Measurements from ENCODE around the gene SAFB.
A peak's percentile ranks its signal among the peaks of the same experiment; 100 is the strongest.

The SAFB gene

DNA sequence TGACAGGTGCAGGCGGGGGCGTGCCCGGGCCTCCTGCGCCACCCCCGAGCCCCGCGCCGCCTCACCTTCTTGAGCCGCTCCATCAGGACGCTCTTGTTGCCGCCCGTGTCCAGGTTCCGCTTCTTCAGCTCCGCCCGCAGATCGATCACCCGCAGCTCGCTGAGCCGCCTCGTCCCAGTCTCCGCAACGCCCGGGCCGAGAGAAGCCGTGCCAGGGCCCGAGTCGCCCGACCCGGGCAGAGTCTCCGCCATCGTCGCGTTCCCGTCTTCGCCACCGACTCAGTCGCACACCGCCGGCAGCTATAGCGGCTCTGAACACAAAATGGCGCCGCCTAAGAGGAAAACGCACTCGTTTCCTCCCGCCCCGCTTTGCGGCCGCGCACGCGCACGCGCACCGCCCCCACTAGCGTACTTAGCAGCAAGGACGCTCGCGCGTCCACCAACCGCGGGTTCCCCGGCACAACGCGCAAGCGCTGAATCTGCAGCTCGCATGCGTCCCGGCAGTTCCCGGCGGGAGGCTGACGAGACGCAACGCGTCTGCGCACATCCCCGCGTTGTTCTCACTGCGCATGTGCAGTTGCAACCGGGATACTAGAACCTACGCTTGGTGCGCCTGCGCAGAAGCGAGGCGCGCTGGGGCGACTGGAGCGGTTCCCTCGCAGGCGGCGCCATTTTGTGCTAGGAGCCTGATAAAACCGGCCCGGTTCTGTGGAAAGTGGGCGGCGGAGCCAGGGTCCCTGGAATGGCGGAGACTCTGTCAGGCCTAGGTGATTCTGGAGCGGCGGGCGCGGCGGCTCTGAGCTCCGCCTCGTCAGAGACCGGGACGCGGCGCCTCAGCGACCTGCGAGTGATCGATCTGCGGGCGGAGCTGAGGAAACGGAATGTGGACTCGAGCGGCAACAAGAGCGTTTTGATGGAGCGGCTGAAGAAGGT is at the start of gene SAFB, which contains the start of gene SAFB2:
SAFB (plus strand) TSS at position 619 of the 932 bp plus-strand sequence; CDS start at position 742, 123 bp downstream.
SAFB2 (minus strand) TSS at position 312 of the 932 bp plus-strand sequence; CDS start at position 251, 61 bp downstream.
- peak; percentile 100 for DNase-seq (ENCODE audit: low read depth)

DNA sequence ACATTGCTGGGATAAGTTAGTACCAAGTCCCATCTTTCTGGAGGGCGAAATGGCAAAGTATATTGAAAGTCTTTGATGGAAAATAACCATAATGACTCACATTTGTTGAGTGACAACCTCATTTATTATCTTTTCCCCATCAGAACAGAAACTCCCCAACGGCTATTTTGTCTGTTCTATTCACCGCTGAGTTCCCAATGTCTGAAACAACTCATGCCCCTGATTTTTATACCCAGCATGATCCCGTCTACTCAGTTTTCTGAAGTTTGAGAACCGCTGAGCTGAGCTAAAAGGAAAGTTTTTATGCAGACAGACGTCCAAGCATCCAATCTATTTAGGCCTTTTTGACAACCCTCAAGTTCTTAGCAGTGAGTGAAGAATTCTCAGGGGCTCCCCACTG is 47.3 kb upstream of the SAFB start:
- no peak for DNase-seq (ENCODE audit: low read depth)

DNA sequence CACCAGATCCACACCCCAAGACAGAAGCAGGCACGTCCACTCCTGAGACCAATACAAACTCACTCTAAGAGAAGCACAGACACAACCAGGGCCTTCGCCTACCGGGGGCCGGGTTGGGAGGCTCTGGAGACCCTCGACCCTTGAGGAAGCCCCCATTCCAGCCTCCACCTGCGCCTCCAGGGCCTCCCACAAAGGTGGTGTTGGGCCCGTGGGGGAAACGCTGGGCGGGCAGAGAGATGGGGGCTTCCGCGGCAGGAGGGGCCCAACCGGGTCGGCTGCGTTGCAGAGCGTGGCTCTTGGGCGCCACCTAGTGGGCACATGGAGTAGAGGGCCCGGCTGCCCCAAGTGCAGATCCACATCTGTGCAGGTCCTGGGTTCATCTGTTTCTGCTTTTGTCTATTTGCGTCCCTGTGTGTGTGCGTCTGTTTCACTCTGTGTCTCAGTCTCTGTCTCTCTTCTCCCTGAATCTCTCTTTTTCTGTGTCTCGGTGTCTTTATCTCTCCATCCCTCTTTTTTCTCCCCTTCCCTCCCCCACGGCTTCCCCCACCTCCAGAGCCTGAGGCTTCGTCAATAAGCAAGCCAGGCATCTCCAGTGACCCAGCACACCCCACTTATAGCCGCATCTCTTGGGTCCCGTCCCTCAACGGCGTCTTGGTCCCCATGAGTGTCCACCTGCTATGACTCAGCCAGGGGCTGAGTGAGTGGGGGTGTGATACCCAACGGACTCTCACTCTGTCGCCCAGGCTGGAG is 44.6 kb upstream of the SAFB start:
- DNase-seq (ENCODE audit: low read depth): peak; percentile 58

DNA sequence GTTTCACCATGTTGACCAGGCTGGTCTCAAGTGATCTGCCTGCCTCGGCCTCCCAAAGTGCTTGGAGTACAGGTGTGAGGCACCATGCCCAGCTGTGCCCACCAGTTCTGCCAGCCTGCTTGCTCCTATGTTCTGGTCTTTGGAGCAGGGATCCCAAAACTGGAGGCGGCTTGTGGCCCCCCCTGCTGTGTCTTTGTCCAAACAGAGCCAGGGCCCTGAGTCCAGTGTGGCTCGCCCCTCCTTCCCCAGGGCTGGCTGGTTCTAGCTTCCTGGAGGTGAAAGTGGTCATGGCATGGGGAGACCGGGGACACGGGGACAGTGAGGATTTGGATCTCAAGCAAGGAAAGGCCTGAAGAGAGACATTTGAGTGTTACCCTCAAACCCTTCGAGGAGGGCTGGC is 43.6 kb upstream of the SAFB start:
- DNase-seq (ENCODE audit: low read depth): no peak

DNA sequence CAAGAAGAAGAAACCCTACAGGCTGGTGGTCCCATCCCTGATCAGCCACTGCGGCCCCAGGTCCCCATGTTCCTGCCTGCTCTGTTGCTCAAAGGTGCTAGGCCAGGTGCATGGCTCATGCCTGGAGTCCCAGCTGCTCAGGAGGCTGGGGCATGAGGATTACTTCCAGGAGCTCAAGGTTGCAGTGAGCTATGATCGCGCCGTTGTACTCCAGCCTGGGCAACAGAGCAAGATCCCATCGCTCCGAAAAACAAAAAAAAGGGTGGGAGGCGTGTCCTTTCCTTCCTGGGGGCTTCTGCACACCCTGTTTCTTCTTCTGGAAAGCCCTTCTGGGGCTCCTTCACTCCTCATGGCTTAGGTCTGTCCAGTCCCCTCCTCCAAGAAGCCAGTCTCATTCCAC is 43.2 kb upstream of the SAFB start:
- no peak for DNase-seq (ENCODE audit: low read depth)

DNA sequence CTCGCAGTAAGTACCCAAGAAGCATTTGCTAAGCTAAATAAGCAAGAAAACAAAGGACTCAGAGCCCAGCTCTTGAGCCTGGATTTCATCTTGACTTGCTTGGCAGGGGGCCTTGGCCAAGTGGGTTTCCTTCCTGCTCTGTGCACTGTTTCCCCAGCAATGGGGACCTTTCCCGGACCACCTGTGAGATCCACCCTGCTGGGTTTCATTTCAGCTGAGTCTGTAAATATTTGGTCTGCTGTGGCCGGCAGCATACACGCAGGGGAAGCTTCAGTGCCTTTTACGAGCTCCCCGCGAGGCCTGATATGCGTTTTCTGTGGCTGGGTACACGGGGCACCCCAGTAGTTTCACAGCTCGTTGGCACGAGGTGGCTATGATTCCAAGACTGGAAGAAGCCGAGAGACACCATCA is 42.7 kb upstream of the SAFB start:
- DNase-seq (ENCODE audit: low read depth): no peak

DNA sequence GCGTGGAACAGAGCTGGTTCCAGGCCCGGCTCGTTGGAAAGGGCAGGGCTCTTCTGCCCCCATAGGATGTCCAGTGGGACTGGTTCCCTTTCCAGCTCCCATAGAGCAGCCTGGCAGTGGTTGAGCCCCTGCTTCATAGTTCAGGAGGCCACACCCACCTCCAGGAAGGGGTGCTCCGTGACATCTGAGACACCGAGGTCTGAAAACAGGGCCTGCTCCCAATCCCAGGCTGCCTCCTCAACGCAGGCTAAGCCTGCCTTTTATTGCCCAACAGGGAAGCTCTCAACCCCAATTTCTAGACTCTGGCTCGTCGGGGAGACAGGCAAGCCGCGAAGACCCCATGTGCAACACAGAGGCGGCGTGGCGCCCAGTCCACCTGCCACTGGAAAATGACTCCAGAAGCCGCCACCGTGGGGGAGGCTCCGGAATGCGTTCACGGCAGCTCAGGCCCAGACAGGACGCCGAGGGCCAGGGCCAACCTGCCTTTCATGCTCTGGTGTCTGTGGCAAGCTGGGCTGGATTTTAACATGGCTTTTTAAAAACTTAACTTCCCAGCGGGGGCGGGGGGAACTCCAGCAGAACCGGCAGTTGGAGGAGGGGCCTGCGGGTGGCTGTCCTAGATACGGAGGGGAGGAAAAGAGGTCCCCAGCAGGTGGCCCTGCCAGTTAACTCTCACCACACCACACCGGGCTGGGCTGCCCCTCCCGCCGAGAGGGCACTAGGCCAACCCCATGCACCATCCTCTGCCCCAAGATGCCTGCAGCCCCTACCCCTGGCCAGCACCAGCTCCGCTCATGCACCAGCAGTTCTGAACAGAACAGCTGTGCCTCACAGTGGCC is 37.2 kb upstream of the SAFB start:
- DNase-seq (ENCODE audit: low read depth): peak; percentile 34

DNA sequence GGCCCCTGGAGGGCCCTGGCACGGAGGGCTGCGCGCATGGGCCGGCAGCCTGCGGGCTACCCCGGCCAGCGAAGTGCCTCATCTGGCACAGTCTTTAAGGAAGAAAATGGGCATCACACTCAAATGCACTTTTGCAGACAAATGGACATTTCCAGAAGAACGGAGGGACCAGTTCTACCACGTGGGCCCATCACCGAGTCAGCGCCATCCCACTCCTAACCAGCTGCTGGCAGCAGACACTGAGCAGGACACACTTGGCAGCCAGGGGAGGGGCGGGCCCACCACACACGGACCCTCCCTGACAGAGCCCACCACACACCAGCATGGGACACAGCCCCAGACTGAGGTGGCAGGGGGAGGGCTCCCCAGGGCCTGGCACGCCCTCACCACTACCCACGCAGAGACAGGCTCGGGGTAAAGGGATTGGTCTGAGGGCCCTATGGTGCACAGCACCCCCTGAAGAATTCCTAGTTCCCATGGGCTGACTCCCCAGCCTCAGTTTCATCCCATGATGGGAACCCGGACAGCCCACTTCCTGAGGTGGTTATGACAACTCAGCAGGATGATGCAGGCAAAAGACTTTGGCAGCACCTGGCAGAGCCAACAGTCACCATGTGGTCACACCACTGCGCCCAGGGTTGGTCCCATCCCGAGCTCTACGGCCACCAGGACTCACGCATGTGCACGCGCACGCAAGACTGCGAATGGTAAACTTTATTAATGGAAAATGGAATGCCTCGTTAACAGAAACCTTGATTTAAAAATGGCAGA is 36.4 kb upstream of the SAFB start:
- no peak for DNase-seq (ENCODE audit: low read depth)

DNA sequence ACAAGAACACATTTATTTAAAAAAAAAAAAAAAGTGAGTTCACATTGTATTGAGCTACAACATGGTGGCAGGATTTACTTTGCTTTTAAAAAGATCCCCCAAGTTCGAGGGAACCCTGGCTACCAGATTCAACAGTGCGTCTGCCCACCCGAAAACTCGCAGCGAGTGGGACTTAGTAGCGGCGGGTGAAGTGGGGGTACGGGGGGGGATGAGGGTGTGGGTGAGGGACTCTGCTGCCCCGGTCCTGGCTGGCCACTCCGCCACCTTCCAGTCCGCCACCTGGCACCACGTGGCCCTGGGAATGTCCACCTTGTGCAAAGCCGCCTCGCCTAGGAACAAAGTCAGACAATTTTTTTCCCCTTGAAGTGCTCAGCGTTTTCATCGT is 35.8 kb upstream of the SAFB start:
- no peak for DNase-seq (ENCODE audit: low read depth)

DNA sequence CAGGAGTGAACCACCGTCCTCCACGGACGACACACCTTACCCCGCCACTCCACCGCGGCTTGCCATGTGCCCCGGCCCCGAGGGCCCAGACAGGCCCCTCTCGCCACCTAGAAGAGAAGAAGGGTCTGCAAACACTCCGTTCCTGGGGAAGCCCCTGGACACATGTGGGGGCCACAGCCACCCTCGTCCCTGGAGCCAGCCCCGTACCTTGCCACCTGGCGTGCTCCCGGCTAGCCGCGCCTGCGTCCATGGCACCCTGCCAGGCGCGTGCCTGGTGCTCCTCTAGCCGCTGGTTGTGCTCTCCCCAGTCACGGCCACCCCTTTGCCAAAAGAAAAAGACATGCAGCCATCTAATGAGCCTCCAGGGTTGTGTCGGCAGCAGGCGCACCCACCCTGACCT is 35.2 kb upstream of the SAFB start:
- DNase-seq (ENCODE audit: low read depth): no peak

DNA sequence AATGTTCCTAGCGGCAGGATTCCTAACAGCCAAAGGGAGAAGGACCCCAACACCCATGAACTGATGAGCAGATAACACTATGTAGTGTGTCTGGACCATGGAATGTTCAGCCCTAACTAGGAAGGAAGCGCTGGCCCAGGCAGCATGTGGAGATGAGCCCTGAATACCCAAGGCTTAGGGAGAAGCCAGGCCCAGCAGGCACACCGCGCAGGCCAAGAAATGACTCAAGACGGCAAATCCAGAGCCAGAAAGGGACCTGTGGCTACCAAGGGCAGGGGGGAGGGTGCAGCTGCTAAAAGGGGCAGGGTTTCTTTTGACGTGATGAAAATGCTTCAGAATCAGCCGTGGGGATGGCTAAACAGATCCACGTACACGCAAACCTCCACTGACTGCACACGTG is 34.4 kb upstream of the SAFB start:
- no peak for DNase-seq (ENCODE audit: low read depth)

DNA sequence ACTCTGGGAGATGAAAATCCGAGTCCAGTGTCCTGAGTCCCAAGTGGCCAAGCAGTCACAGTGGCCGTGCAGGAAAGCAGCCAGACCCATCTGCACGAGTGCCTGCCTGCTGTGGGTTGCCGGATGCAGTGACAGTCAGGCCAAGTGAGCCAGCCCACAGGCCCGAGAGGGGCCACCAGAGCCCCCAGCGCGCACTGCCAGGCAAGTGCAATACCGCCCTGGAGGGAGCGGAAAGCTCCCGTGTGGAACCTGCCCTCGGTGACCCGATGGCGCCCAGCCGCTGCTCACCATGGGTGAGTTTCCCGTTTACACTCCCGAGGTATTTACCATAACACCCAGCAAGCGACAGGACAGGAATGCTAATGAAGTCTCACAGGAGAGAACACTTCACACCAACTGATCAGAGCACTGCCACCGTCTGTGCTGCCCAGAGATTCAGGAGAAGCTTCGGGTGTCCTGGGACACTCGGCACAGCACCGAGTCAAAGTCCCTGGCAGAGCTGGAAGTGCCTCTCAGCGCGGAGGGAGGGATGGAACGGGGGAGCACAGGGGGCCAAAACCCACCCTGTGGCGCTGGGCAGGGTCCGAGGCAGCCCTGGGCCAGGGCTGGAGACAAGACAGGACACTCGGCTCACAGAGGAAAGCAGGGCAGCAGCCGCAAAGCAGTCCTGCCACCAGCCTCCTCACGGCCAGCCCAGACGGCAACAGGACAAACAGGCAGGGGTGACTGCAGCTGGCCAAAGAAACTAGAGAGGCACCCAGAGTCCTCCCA is 33.8 kb upstream of the SAFB start:
- no peak for DNase-seq (ENCODE audit: low read depth)

DNA sequence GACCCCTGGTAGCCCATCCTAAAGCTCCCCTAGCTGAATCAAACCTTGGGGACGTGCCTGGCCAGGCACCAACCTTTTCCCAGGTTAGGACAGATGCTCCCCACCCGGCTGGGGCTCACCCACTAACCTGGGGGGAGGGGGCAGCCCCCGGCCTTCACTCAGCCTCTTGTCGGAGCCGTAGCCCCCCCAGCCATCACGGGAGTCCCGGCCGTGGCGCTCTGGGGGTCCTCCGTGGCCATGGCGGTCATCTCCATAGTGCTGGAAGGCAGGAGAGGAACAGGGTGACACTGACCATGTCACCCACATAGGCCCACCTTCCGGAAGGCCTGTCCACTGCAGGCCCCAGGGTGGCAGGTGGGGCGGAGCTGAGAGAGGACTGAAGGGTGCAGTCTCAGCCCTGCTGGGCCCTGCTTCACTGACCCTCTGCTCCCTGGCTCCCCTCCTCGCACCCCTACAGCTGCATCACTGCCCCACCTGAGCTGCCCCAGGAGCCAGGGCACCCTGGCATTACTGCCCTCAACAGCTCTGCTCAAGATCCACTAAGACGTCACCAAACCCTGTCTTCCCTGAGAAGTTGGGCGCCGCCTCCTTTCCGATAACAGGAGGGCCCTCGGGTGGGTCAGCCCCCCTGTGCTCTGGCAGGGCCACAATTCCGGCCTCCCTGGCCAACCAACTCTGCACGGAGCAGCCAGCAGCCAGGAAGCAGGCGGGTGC is 32.6 kb upstream of the SAFB start:
- no peak for DNase-seq (ENCODE audit: low read depth)

DNA sequence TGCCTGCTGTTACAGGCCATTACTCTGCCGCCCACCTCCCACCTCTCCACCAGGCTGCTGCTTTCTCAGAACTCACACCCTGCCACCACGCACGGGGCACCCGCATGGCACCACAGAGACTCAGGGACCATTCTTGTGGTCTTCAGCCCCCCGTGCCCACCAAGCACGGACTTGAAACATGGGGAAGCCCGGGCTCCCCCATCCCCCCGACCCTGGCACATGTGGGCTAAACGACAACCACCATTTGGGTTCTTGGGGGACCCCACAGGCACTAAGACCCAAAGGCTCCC is 32.1 kb upstream of the SAFB start:
- no peak for DNase-seq (ENCODE audit: low read depth)

DNA sequence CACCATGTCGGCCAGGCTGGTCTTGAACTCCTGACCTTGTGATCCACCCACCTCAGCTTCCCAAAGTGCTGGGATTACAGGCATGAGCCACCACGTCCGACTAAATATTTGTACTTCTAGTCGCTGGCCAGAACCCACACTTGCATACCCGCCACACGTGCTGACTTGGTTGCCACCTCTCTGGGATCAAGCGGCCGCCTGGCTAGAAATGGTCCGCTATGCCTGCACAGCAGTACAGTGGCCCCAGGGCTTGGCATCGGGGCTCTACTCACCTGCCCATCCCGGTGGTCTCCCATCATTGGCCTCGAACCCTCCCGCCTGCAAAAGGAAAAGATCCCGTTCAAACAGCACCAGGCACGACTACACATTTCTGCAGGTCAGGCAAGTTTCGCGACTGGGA is 31.4 kb upstream of the SAFB start:
- DNase-seq (ENCODE audit: low read depth): no peak

DNA sequence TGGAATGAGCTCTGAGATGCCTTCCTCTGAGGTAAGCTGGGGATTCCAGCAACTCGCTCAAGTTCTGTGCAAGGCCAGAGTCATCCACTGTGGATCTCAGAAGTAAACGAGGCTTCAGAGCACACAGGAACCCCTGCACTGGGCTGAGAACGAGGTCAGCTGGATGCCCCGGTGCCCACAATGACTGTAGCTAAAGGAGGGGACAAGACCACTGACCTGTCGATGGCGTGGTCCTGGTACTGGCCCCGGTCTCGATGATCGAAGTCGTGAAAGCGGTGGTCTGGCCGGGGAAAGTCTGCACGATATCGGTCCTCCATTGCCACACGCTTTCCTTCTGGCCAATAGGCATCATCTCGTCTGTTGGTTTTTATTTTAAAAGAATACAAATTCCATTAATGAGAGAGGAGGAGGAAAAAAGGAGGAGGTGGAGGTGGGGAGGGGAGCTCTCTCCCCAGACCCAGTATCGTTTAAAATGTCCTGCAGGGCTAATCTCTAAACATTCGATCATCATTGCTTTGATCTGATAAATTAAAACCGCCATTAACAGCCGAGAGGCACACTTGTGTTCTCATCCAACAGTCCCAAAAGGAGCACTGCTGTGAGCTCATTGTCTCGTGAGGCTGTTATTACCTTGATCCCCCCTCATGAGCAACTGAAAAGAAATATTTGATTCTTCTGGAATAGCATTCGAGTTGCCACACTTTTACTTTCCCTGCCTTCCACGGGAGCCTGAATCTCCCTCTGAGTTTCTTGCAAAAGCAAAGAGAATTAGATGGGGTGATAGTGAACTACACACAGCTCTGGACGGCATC is 30.1 kb upstream of the SAFB start:
- DNase-seq (ENCODE audit: low read depth): no peak

DNA sequence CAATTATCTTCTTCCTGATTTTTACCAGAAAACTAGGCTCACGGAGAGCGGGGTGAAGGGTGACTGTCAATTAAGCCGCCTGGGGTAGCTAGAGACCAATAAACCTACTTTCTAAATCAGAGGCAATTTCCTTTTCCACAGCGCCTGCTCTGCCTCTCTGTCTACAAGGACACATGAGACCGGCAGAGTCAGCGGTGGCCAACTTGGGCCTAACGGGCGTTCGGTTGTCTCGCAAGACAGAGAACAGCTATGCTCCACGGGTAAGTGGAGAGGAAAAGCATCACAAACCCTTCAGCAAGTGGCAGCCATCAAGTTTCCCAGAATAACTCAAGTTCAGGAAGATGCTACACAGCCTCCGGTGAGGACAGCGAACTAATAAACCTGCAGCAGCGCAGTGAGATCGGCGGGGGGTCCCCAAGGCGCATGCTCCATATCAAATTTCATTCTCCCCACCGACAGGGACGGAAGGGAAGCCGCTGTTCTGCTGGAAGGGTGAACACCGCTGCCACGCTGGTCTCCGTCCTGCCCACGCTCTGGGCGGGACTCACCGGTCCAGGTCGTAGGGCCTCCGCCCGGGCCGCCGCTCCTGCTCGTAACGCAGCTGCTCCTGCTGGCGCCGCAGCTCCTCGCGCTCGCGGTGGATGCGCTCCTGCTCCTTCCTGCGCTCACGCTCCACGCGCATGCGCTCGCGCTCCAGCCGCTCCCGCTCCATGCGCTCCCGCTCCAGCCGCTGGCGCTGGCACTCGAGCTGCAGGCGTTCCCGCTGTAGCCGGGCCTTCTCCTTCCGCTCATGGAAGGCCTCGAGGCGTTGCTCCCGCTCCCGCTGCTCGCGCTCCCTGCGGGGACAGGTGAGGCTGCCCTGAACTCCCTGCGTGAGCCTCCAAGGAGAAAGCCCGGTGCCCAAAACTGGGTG is 29.3 kb upstream of the SAFB start:
- no peak for DNase-seq (ENCODE audit: low read depth)

DNA sequence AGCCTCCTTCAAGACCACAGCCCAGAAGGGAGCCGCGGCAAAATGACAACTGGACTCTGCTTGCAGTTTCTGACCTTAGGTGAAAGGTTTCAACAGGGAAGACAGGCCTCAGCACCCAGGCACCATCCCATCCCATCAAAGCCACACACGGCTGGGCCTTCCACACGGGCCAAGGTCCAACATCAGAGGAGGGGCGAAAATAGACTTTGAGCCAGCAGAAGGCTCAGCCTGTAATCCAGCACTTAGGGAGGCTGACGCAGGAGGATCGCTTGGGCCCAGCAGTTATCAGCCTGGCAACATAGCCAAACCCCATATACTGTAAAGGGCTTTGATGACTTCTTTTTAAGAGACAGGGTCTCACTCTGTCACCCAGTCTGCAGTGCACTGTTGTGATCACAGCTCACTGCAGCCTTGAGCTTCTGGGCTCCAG is 28.3 kb upstream of the SAFB start:
- DNase-seq (ENCODE audit: low read depth): no peak
